ENCODE data around the gene TM4SF4. TPM values are rescaled to one million over a fixed set of nuclear protein-coding genes. Genes with fewer than 3 reads are reported as not detected.

Gene TM4SF4, protein sequence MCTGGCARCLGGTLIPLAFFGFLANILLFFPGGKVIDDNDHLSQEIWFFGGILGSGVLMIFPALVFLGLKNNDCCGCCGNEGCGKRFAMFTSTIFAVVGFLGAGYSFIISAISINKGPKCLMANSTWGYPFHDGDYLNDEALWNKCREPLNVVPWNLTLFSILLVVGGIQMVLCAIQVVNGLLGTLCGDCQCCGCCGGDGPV
- not detected for polyA plus RNA-seq (2012; ENCODE audit: missing spikeins)

- DNase-seq (ENCODE audit: insufficient read length) = no peak
- no peak for TF ChIP-seq POLR2A (IDR thresholded peaks at IDR 0.05; ENCODE audit: low read depth, low read length)
- no peak for TF ChIP-seq TAF1 (IDR thresholded peaks at IDR 0.05; ENCODE audit: borderline replicate concordance, low read depth, low read length)
- TF ChIP-seq POLR2AphosphoS5 (IDR thresholded peaks at IDR 0.05; ENCODE audit: low read depth, low read length) = no peak
- no peak for FAIRE-seq
Measured at GRCh38 chr3:149474250-149474817, at the start of gene TM4SF4. Gene TM4SF4, plus strand, starts transcription at chr3:149474697. Its CDS starts 181 bp downstream, at chr3:149474878.

DNA sequence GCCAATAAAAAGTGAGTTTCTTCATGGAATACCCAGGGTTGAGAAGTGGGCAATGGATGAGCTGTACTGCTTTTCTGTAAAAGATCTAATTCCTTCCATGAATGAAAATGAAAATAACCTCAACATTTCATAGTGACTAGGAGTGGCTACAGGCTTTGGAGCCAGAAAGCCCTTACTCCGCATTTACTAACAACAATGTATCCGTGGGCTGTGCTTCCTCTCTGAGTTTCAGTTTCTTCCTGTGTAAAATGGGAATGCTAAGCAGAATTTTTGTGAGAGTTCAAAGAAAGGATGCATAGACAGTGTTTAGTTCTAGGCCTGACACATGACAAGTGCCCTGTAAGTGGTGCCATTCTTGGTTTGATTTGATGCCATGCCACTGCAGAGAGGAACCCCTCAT is 49.6 kb upstream of the TM4SF4 start:
- FAIRE-seq (no peak), DNase-seq (ENCODE audit: insufficient read length) (no peak)
- TF ChIP-seq TAF1 (IDR thresholded peaks at IDR 0.05; ENCODE audit: borderline replicate concordance, low read depth, low read length) = no peak

- DNase-seq (ENCODE audit: insufficient read length) (no peak), FAIRE-seq (no peak)
- no peak for TF ChIP-seq POLR2AphosphoS5 (IDR thresholded peaks at IDR 0.05; ENCODE audit: low read depth, low read length)
- TF ChIP-seq POLR2A (IDR thresholded peaks at IDR 0.05; ENCODE audit: low read depth, low read length) = no peak
- TF ChIP-seq TAF1 (IDR thresholded peaks at IDR 0.05; ENCODE audit: borderline replicate concordance, low read depth, low read length) = no peak
Measured at GRCh38 chr3:149426325-149426724, 48.2 kb upstream of the TM4SF4 start.

DNA sequence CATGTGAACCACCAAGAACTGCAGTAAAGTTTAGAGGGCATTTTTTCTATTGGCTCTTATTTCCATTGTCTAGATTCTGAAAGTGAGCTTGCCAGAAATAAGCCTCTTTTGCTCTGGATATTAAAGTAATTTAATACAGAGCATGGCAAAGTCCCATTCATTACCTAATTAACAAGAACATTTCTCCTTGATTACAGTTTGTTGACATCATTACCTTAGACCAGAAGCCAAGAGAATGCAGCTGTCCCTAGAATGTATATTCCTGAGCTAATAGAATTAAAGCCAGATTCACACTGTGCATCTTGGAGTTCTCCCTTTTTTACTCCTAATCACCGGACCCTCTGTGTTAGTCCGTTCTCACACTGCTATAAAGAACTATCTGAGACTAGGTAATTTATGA is 46.4 kb upstream of the TM4SF4 start:
- no peak for DNase-seq (ENCODE audit: insufficient read length)
- FAIRE-seq = no peak
- TF ChIP-seq POLR2AphosphoS5 (IDR thresholded peaks at IDR 0.05; ENCODE audit: low read depth, low read length) (no peak), TAF1 (IDR thresholded peaks at IDR 0.05; ENCODE audit: borderline replicate concordance, low read depth, low read length) (no peak), POLR2A (IDR thresholded peaks at IDR 0.05; ENCODE audit: low read depth, low read length) (no peak)

GRCh38 chr3:149430216-149430615 is 44.3 kb upstream of the TM4SF4 start:
- FAIRE-seq (no peak), DNase-seq (ENCODE audit: insufficient read length) (no peak)
- TF ChIP-seq POLR2A (IDR thresholded peaks at IDR 0.05; ENCODE audit: low read depth, low read length) (no peak), POLR2AphosphoS5 (IDR thresholded peaks at IDR 0.05; ENCODE audit: low read depth, low read length) (no peak)

- TF ChIP-seq POLR2A (IDR thresholded peaks at IDR 0.05; ENCODE audit: low read depth, low read length) (no peak), POLR2AphosphoS5 (IDR thresholded peaks at IDR 0.05; ENCODE audit: low read depth, low read length) (no peak), TAF1 (IDR thresholded peaks at IDR 0.05; ENCODE audit: borderline replicate concordance, low read depth, low read length) (no peak)
- FAIRE-seq (no peak), DNase-seq (ENCODE audit: insufficient read length) (no peak)
Measured at GRCh38 chr3:149432149-149432548, 42.3 kb upstream of the TM4SF4 start.

GRCh38 chr3:149435996-149436885 is 38.3 kb upstream of the TM4SF4 start:
- FAIRE-seq = no peak
- no peak for DNase-seq (ENCODE audit: insufficient read length)
- no peak for TF ChIP-seq TAF1 (IDR thresholded peaks at IDR 0.05; ENCODE audit: borderline replicate concordance, low read depth, low read length)
- no peak for TF ChIP-seq POLR2A (IDR thresholded peaks at IDR 0.05; ENCODE audit: low read depth, low read length)
- TF ChIP-seq POLR2AphosphoS5 (IDR thresholded peaks at IDR 0.05; ENCODE audit: low read depth, low read length) = no peak

DNA sequence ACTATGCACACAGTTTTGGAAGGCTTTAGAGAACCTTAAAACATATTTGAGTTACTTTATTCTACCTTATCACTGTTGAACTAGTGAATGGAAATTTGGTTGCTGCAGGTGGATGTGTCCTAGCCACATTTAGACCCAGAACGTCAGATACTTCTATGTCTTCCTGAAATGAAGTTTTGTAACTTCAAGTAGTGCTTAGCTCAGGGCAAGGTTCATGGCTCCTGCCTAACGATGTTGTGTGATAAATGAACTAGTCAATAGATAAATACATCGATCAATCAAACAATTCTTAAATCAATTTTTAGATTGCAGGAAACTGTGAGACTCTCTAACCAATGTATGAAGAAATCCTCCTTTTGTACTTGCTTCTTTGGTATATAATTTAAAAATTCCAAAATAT is 37.2 kb upstream of the TM4SF4 start:
- FAIRE-seq = no peak

DNA sequence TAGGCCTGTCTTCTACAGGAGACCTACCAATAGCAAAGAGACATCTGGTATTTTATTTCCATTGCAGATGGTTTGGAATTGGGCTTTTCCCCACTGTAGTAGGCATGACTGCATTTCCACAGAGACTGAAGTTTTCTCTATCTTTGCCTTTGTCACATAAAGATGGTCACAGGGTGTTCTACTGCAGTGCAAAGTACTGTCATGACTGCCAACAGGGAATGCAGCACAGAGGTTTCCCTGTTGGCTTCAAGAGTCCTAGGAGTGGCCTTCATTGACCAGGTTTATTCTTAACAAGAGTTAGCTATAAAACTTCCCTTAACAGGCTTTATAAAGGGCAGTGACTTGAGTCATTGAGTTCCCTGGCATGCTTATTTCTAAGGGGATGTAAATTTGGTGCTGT is 36.8 kb upstream of the TM4SF4 start:
- TF ChIP-seq POLR2A (IDR thresholded peaks at IDR 0.05; ENCODE audit: low read depth, low read length) (no peak), TAF1 (IDR thresholded peaks at IDR 0.05; ENCODE audit: borderline replicate concordance, low read depth, low read length) (no peak), POLR2AphosphoS5 (IDR thresholded peaks at IDR 0.05; ENCODE audit: low read depth, low read length) (no peak)
- FAIRE-seq (no peak), DNase-seq (ENCODE audit: insufficient read length) (no peak)

More for the DNA sequence above, 37.2 kb upstream of the TM4SF4 start:
- TF ChIP-seq TAF1 (IDR thresholded peaks at IDR 0.05; ENCODE audit: borderline replicate concordance, low read depth, low read length) = no peak
- no peak for TF ChIP-seq POLR2A (IDR thresholded peaks at IDR 0.05; ENCODE audit: low read depth, low read length)
- no peak for TF ChIP-seq POLR2AphosphoS5 (IDR thresholded peaks at IDR 0.05; ENCODE audit: low read depth, low read length)
- no peak for DNase-seq (ENCODE audit: insufficient read length)

DNA sequence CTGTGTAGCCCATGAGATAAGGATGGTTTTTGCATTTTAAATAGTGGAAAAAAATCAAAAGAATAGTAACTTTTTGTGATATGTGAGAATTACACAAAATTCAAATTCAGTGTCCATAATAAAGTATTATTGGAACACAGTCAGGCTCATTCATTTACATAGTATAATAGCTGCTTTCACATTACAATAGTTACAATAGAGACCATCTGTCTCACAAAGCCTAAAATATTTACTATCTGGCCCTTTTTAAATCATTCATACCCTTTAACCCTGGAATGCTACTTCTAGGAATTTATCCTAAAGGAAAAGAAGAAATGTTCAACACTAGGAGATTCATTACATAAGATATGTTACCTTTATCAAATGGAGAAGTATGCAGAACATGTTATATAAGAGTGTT is 35.5 kb upstream of the TM4SF4 start:
- no peak for FAIRE-seq
- no peak for DNase-seq (ENCODE audit: insufficient read length)
- TF ChIP-seq POLR2A (IDR thresholded peaks at IDR 0.05; ENCODE audit: low read depth, low read length) = no peak

DNA sequence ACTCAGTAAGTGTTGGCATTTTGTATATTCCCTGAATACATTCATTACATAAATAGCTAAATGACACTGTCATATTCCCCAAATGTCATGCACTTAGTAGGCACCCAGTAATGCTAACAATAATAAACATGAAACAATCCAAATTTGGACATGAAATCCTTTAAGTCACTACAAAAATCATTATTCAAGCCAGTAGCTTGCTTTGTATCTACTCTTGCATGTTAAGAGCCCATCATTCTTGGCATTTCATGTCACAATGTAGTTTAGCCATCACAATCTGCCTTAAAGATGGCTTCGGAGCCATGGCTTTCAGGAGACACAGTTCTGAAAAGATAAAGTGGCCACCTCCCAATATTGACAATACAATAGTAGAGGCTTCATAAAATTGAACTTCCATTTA is 32.9 kb upstream of the TM4SF4 start:
- no peak for TF ChIP-seq POLR2AphosphoS5 (IDR thresholded peaks at IDR 0.05; ENCODE audit: low read depth, low read length)
- TF ChIP-seq TAF1 (IDR thresholded peaks at IDR 0.05; ENCODE audit: borderline replicate concordance, low read depth, low read length) = no peak
- TF ChIP-seq POLR2A (IDR thresholded peaks at IDR 0.05; ENCODE audit: low read depth, low read length) = no peak
- FAIRE-seq (no peak), DNase-seq (ENCODE audit: insufficient read length) (no peak)

GRCh38 chr3:149442043-149442442 is 32.5 kb upstream of the TM4SF4 start:
- DNase-seq (ENCODE audit: insufficient read length) = no peak
- TF ChIP-seq POLR2A (IDR thresholded peaks at IDR 0.05; ENCODE audit: low read depth, low read length) (no peak), TAF1 (IDR thresholded peaks at IDR 0.05; ENCODE audit: borderline replicate concordance, low read depth, low read length) (no peak)
- FAIRE-seq = no peak

Measured in GM12892 (cell line).